Adipocyte (in vitro differentiated cells): ENCODE data around the gene ZBED1.
A peak's percentile ranks its signal among the peaks of the same experiment; 100 is the strongest.

ENCODE experiments used
- DNase-seq: peaks from one replicate; pipeline ENCODE4 v3.0.0-alpha.2; 2015; ENCODE audit warnings: low read depth
- H3K27me3 ChIP-seq: replicated peaks from 2 replicates; pipeline ENCODE4 v1.7.0; 2013; ENCODE audit warnings: mild to moderate bottlenecking, low read length, moderate library complexity; ENCODE audit not compliant: control insufficient read depth, insufficient read depth
- H3K36me3 ChIP-seq: 2 replicates; pipeline ENCODE4 v1.7.0; 2013; ENCODE audit warnings: low read length, mild to moderate bottlenecking, moderate library complexity; ENCODE audit not compliant: control insufficient read depth, insufficient read depth, severe bottlenecking
- H3K4me1 ChIP-seq: 2 replicates; pipeline ENCODE4 v1.7.0; 2013; ENCODE audit warnings: mild to moderate bottlenecking, low read length, moderate library complexity; ENCODE audit not compliant: control insufficient read depth, insufficient read depth
- H3K4me3 ChIP-seq: 2 replicates; pipeline ENCODE4 v1.7.0; 2013; ENCODE audit warnings: mild to moderate bottlenecking, low read length, moderate library complexity
- H3K9ac ChIP-seq: 2 replicates; pipeline ENCODE4 v1.7.0; 2013; ENCODE audit warnings: mild to moderate bottlenecking, low read length, moderate library complexity
- H3K9me3 ChIP-seq: 2 replicates; pipeline ENCODE4 v1.7.0; 2013; ENCODE audit warnings: mild to moderate bottlenecking, low read length, moderate library complexity; ENCODE audit not compliant: control insufficient read depth

Gene ZBED1

GRCh38 chrX:2492531-2493218 lies 8.1 kb downstream of the ZBED1 start:
- H3K9ac ChIP-seq: no peak overlapping the region
- H3K4me1 ChIP-seq: peaks cover 8% of the 10 kb centered on the region
- no peaks in the 10 kb centered on the region for H3K27me3 ChIP-seq
- H3K9me3 ChIP-seq: no peaks in the 10 kb centered on the region
- DNase-seq: no peak
- H3K4me3 ChIP-seq: no peak overlapping the region
- peaks cover 47% of the 10 kb centered on the region for H3K36me3 ChIP-seq

GRCh38 chrX:2490634-2491033 lies 10.1 kb downstream of the ZBED1 start:
- H3K9me3 ChIP-seq: no peaks in the 10 kb centered on the region
- H3K4me1 ChIP-seq: no peaks in the 10 kb centered on the region
- no peaks in the 10 kb centered on the region for H3K27me3 ChIP-seq
- H3K36me3 ChIP-seq: peaks cover 60% of the 10 kb centered on the region
- H3K9ac ChIP-seq: no peak overlapping the region
- no peak for DNase-seq
- H3K4me3 ChIP-seq: no peak overlapping the region

- Histone ChIP-seq H3K36me3 (peaks cover 55% of the 10 kb centered on the region), H3K9me3 (no peaks in the 10 kb centered on the region), H3K9ac (no peak overlapping the region), H3K27me3 (no peaks in the 10 kb centered on the region), H3K4me1 (peaks cover 6% of the 10 kb centered on the region), H3K4me3 (no peak overlapping the region)
- no peak for DNase-seq
Observed at GRCh38 chrX:2489446-2490445, 11.0 kb downstream of the ZBED1 start.

- H3K36me3 ChIP-seq: peaks cover 55% of the 10 kb centered on the region
- peaks cover 16% of the 10 kb centered on the region for H3K4me1 ChIP-seq
- no peaks in the 10 kb centered on the region for H3K27me3 ChIP-seq
- no peaks in the 10 kb centered on the region for H3K9me3 ChIP-seq
- no peak overlapping the region for H3K9ac ChIP-seq
- H3K4me3 ChIP-seq: no peak overlapping the region
- DNase-seq: no peak
Observed at GRCh38 chrX:2488621-2489285, 12.0 kb downstream of the ZBED1 start.

- Histone ChIP-seq H3K4me3 (no peak overlapping the region), H3K9ac (no peak overlapping the region), H3K9me3 (no peaks in the 10 kb centered on the region), H3K36me3 (peaks cover 55% of the 10 kb centered on the region), H3K4me1 (peaks cover 16% of the 10 kb centered on the region), H3K27me3 (no peaks in the 10 kb centered on the region)
- DNase-seq: no peak
Observed at GRCh38 chrX:2487366-2487765, 13.4 kb downstream of the ZBED1 start.

- peaks cover 51% of the 10 kb centered on the region for H3K36me3 ChIP-seq
- no peak for DNase-seq
- H3K27me3 ChIP-seq: no peaks in the 10 kb centered on the region
- H3K4me3 ChIP-seq: no peak overlapping the region
- H3K9ac ChIP-seq: no peak overlapping the region
- no peaks in the 10 kb centered on the region for H3K9me3 ChIP-seq
- H3K4me1 ChIP-seq: peaks cover 16% of the 10 kb centered on the region
Observed at GRCh38 chrX:2486476-2487133, 14.2 kb downstream of the ZBED1 start.

GRCh38 chrX:2485789-2486345 lies 14.9 kb downstream of the ZBED1 start:
- no peak overlapping the region for H3K4me3 ChIP-seq
- no peaks in the 10 kb centered on the region for H3K27me3 ChIP-seq
- peaks cover 46% of the 10 kb centered on the region for H3K36me3 ChIP-seq
- H3K9ac ChIP-seq: peak overlapping the region; percentile 19
- no peaks in the 10 kb centered on the region for H3K9me3 ChIP-seq
- H3K4me1 ChIP-seq: peaks cover 16% of the 10 kb centered on the region
- no peak for DNase-seq

GRCh38 chrX:2484721-2485648 lies 15.8 kb downstream of the ZBED1 start:
- Histone ChIP-seq H3K4me3 (peak overlapping the region; percentile 77), H3K9ac (peak overlapping the region; percentile 84), H3K9me3 (no peaks in the 10 kb centered on the region), H3K27me3 (no peaks in the 10 kb centered on the region), H3K36me3 (peaks cover 38% of the 10 kb centered on the region), H3K4me1 (peaks cover 16% of the 10 kb centered on the region)
- DNase-seq: peak; percentile 38

GRCh38 chrX:2484256-2484655 lies 16.5 kb downstream of the ZBED1 start:
- H3K4me3 ChIP-seq: peak overlapping the region; percentile 77
- H3K4me1 ChIP-seq: peaks cover 16% of the 10 kb centered on the region
- H3K9me3 ChIP-seq: no peaks in the 10 kb centered on the region
- peak overlapping the region; percentile 84 for H3K9ac ChIP-seq
- no peak for DNase-seq
- no peaks in the 10 kb centered on the region for H3K27me3 ChIP-seq
- H3K36me3 ChIP-seq: peaks cover 31% of the 10 kb centered on the region
